Keratinocyte (primary cell): Measurements from ENCODE around the gene CREBL2. TPM values are rescaled to one million over a fixed set of nuclear protein-coding genes. Genes with fewer than 3 reads are reported as not detected.
A peak's percentile ranks its signal among the peaks of the same experiment; 100 is the strongest.
"Not testable (repeated sequence)": the region's sequence is repeated elsewhere in the genome, so short reads cannot be mapped to it uniquely, and the experiment has no call there.

Experiments
- DNase-seq: peaks from one replicate; pipeline ENCODE4 v3.0.0-alpha.2; 2011; ENCODE audit warnings: low read depth, missing footprints, low spot score
- FAIRE-seq: peaks from 2 replicates; lab custom pipeline; 2011; peaks lifted over from hg19 to GRCh38; lab: Jason Lieb, UNC
- H2AFZ ChIP-seq: 2 replicates; pipeline ENCODE4 v1.6.0; 2012; ENCODE audit warnings: low read length, control low read depth, inconsistent platforms; ENCODE audit not compliant: control insufficient read depth
- H3K27ac ChIP-seq: 2 replicates; pipeline ENCODE4 v1.5.1; 2011; ENCODE audit warnings: low read length; ENCODE audit not compliant: control insufficient read depth, insufficient read depth
- H3K27me3 ChIP-seq: 3 replicates; pipeline ENCODE4 v1.6.0; 2011; ENCODE audit warnings: low read length; ENCODE audit not compliant: control insufficient read depth, insufficient read depth; ENCODE audit errors: extremely low read depth
- H3K36me3 ChIP-seq, 2 experiments: 2 replicates in 1 of 2; 3 replicates in 1 of 2; pipeline ENCODE4 v1.5.1; 2011; ENCODE audit warnings: low read length in 2 of 2, mild to moderate bottlenecking in 1 of 2; ENCODE audit not compliant: control insufficient read depth in 2 of 2, insufficient read depth in 2 of 2; ENCODE audit errors: extremely low read depth in 1 of 2
- H3K4me1 ChIP-seq: 3 replicates; pipeline ENCODE4 v1.5.1; 2011; ENCODE audit warnings: low read length; ENCODE audit not compliant: control insufficient read depth, insufficient read depth; ENCODE audit errors: extremely low read depth
- H3K4me2 ChIP-seq: 3 replicates; pipeline ENCODE4 v1.6.0; 2011; ENCODE audit warnings: low read depth, low read length; ENCODE audit not compliant: control insufficient read depth, insufficient read depth; ENCODE audit errors: extremely low read depth
- H3K4me3 ChIP-seq, 3 experiments: fragments of 200-600 bp in 1 of 3; sonication (generic) in 1 of 3; 2 replicates in 2 of 3; 3 replicates in 1 of 3; pipeline ENCODE4 v1.5.1; 2011 to 2016; ENCODE audit warnings: low read length in 3 of 3, mild to moderate bottlenecking in 3 of 3, control low read depth in 2 of 3, inconsistent platforms in 1 of 3, low read depth in 1 of 3, mixed read lengths in 1 of 3, mixed run types in 1 of 3, moderate library complexity in 1 of 3; ENCODE audit not compliant: control insufficient read depth in 2 of 3, insufficient read depth in 2 of 3; ENCODE audit errors: extremely low read depth in 1 of 3
- H3K79me2 ChIP-seq: 2 replicates; pipeline ENCODE4 v1.6.0; 2012; ENCODE audit warnings: low read length; ENCODE audit not compliant: control insufficient read depth, insufficient read depth
- H3K9ac ChIP-seq: 3 replicates; pipeline ENCODE4 v1.6.0; 2011; ENCODE audit warnings: low read length; ENCODE audit not compliant: control insufficient read depth, insufficient read depth; ENCODE audit errors: extremely low read depth
- H3K9me1 ChIP-seq: 3 replicates; pipeline ENCODE4 v1.6.0; 2011; ENCODE audit warnings: low read length; ENCODE audit not compliant: control insufficient read depth, insufficient read depth; ENCODE audit errors: extremely low read depth
- H3K9me3 ChIP-seq: 2 replicates; pipeline ENCODE4 v1.5.1; 2012; ENCODE audit warnings: low read depth, low read length; ENCODE audit not compliant: control insufficient read depth
- H4K20me1 ChIP-seq: 3 replicates; pipeline ENCODE4 v1.6.0; 2011; ENCODE audit warnings: low read length; ENCODE audit not compliant: control insufficient read depth, insufficient read depth; ENCODE audit errors: extremely low read depth
- EZH2 ChIP-seq: IDR thresholded peaks from one replicate; pipeline ENCODE4 v1.6.1; 2012; ENCODE audit warnings: inconsistent platforms, mild to moderate bottlenecking, low read length, moderate library complexity
- dilution Hi-C: fragments of 300-500 bp; cut with MboI; formaldehyde crosslinking; loops from one replicate; pipeline ENCODE4 v1.7.0; 2020; ENCODE audit warnings: low sequenced_read_pairs; ENCODE audit not compliant: extremely low pct_ligation_motif_present
- polyA plus RNA-seq, 5 experiments: library from polyadenylated mRNA; depleted of rRNA in 3 of 5; stranded (reverse) in 3 of 5; stranded (forward) in 1 of 5; unstranded in 1 of 5; fragments of >200 nt; gene quantifications; 1 replicate in 1 of 5; 2 replicates in 3 of 5; 3 replicates in 1 of 5; pipeline versions ENCODE4 v1.2.1 to v1.2.3, GENCODE V29; 2011 to 2012; ENCODE audit warnings: missing spikeins in 2 of 5, low read depth in 1 of 5, low replicate concordance in 1 of 5
- TF ChIP-seq, protein P1 (sequence below), 3 experiments: IDR thresholded peaks in 1 of 3; conservative IDR thresholded peaks in 1 of 3; optimal IDR thresholded peaks in 1 of 3; 2 replicates in 2 of 3; 3 replicates in 1 of 3; pipeline versions ENCODE3 to v1.5.1; 2011; ENCODE audit warnings: low read length in 3 of 3, mild to moderate bottlenecking in 3 of 3, moderate library complexity in 2 of 3, control low read depth in 1 of 3, inconsistent platforms in 1 of 3; ENCODE audit not compliant: insufficient read depth in 2 of 3; ENCODE audit errors: extremely low read depth in 1 of 3

CREBL2 gene
- polyA plus RNA-seq, 1 donor (not counting 4 experiments of a cell fraction or from before 2014, with no cell fraction given) = 15.8 TPM

DNA sequence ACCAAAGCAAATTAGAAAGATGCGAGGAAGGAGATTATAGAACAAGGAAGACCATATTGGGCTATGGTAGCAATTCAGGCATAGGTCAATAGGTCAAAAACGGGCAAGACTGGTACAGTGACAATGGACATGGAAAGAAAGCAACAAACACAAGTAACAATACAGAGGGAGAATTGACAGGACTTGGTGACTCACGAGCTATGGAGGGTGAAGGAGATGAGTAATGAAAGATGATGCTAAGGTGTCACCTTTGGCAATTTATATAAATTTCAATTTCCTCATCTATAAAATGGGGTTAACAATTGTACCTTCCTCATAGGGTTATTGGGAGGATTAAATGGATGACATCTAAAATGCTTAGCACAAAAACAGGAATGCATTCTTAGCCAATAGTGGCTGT, 33.9 kb upstream of the CREBL2 start:
- Histone ChIP-seq H3K4me2 (no peak overlapping the region), H3K9me3 (no peaks in the 10 kb centered on the region), H3K4me3 (no peak overlapping the region), H2AFZ (no peak overlapping the region), H3K4me1 (peaks cover 3% of the 10 kb centered on the region), H3K27ac (no peak overlapping the region), H3K36me3 (no peaks in the 10 kb centered on the region), H3K9me1 (no peaks in the 10 kb centered on the region), H3K79me2 (no peaks in the 10 kb centered on the region), H3K27me3 (no peaks in the 10 kb centered on the region), H3K9ac (no peak overlapping the region), H4K20me1 (no peaks in the 10 kb centered on the region)
- FAIRE-seq (peak; percentile 26), DNase-seq (no peak)
- dilution Hi-C loops = no loop called here
- no peak for TF ChIP-seq EZH2
- TF ChIP-seq, protein P1, sequence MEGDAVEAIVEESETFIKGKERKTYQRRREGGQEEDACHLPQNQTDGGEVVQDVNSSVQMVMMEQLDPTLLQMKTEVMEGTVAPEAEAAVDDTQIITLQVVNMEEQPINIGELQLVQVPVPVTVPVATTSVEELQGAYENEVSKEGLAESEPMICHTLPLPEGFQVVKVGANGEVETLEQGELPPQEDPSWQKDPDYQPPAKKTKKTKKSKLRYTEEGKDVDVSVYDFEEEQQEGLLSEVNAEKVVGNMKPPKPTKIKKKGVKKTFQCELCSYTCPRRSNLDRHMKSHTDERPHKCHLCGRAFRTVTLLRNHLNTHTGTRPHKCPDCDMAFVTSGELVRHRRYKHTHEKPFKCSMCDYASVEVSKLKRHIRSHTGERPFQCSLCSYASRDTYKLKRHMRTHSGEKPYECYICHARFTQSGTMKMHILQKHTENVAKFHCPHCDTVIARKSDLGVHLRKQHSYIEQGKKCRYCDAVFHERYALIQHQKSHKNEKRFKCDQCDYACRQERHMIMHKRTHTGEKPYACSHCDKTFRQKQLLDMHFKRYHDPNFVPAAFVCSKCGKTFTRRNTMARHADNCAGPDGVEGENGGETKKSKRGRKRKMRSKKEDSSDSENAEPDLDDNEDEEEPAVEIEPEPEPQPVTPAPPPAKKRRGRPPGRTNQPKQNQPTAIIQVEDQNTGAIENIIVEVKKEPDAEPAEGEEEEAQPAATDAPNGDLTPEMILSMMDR (optimal IDR thresholded peaks at IDR 0.05 in 1 of 3, IDR thresholded peaks at IDR 0.05 in 1 of 3, conservative IDR thresholded peaks at IDR 0.05 in 1 of 3; ENCODE audit: extremely low read depth in 1 of 3, insufficient read depth in 2 of 3, low read length in 3 of 3) = no peak

DNA sequence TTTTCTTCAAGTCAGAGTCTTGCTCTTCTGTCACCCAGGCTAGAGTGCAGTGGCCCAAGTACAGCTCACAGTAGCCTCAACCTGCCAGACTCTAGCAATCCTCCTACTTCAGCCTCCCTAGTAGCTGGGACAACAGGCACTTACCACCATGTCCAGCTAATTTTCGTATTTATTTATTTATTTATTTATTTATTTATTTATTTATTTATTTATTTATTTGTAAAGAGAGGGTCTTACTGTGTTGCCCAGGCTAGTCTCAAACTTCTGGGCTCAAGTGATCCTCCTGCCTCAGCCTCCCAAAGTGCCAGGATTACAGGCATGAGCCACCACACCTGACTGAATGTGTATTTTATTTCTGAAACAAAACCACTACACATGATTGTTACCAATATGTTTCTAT, 31.0 kb upstream of the CREBL2 start:
- H3K4me3 ChIP-seq, H3K27me3 ChIP-seq, H3K9ac ChIP-seq, H2AFZ ChIP-seq, H3K36me3 ChIP-seq, FAIRE-seq, H3K9me1 ChIP-seq, H3K9me3 ChIP-seq, DNase-seq, dilution Hi-C loops, H3K27ac ChIP-seq, H3K79me2 ChIP-seq, H3K4me2 ChIP-seq, H4K20me1 ChIP-seq: not testable (repeated sequence)
- H3K4me1 ChIP-seq = peaks cover 12% of the 10 kb centered on the region

DNA sequence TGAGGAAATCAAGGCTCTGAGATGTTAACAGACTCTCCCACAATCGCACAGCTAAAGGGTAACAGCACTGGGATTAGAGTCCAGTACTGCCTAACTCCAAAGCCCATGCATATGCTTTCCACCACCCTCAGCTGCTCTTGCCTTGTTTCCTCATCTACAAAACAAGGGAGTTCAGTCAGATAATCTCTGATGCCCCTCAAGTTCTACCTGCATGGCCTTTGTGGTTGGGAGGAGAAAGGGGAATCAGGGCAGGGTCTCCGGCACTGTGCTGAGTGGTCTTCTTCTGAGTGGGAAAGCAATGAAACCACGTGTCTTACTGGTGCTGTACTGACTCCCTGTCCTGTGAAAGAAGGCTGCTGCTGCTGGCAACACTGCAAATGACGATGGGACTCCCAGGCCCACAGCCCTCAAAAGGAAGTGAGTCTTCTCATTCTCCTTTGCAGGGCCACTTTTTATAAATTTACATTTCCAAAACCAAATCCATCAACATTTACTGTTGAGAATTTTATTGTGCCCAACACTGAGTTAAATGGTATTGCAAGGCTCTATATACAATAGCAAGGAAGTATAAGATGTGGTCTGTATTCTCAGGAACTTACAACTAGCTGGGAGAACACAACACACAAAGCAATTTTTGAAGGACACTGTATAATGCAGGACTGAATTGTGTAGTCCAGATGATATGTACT, 29.3 kb upstream of the CREBL2 start:
- Histone ChIP-seq H2AFZ (no peak overlapping the region), H3K79me2 (no peaks in the 10 kb centered on the region), H3K27me3 (no peaks in the 10 kb centered on the region), H3K4me3 (no peak overlapping the region), H3K27ac (no peak overlapping the region), H3K9me3 (no peaks in the 10 kb centered on the region), H3K9me1 (no peaks in the 10 kb centered on the region), H3K36me3 (no peaks in the 10 kb centered on the region), H3K4me2 (no peak overlapping the region), H4K20me1 (no peaks in the 10 kb centered on the region), H3K4me1 (peaks cover 25% of the 10 kb centered on the region), H3K9ac (no peak overlapping the region)
- no peak for FAIRE-seq
- dilution Hi-C loops = no loop called here
- DNase-seq = no peak
- TF ChIP-seq, protein P1 (optimal IDR thresholded peaks at IDR 0.05 in 1 of 3, IDR thresholded peaks at IDR 0.05 in 1 of 3, conservative IDR thresholded peaks at IDR 0.05 in 1 of 3; ENCODE audit: extremely low read depth in 1 of 3, insufficient read depth in 2 of 3, low read length in 3 of 3) = no peak
- no peak for TF ChIP-seq EZH2
